DLD1 (cell line): Measurements from ENCODE around the gene PCCA.
"Not testable (repeated sequence)": the region's sequence is repeated elsewhere in the genome, so short reads cannot be mapped to it uniquely, and the experiment has no call there.

ENCODE experiments used
- in situ Hi-C: cut with HindIII; loops from 2 replicates; pipeline ENCODE4 v1.10.0; 2017; ENCODE audit warnings: low sequenced_read_pairs

Gene PCCA

GRCh38 chr13:100561158-100561499 lies 472.2 kb downstream of the PCCA start:
- in situ Hi-C loops = no loop called here

GRCh38 chr13:100561599-100562204 lies 472.8 kb downstream of the PCCA start:
- in situ Hi-C loops = no loop called here

DNA sequence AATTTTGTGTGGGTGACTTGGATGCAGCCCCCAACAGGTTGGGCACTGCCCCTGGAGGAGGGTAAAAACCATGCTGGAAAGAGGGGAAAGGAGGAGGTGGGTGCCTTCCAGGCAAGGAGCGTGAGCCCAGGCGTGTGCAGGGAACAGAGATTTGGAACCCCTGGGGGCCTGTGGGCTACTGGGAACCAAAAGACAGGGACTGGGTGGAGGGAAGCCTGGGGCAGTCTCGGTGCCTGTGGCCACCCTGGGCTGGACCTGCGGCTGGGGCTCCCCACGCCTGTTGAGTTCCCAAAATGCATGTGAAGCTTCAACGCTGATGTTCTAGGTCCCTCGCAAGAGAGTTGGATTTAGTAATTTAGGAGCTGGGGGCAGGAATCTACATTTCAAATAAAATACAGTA lies 474.9 kb downstream of the PCCA start:
- in situ Hi-C loops = no loop called here

- in situ Hi-C loops = no loop called here
Measured at GRCh38 chr13:100564444-100565223, 475.7 kb downstream of the PCCA start.

DNA sequence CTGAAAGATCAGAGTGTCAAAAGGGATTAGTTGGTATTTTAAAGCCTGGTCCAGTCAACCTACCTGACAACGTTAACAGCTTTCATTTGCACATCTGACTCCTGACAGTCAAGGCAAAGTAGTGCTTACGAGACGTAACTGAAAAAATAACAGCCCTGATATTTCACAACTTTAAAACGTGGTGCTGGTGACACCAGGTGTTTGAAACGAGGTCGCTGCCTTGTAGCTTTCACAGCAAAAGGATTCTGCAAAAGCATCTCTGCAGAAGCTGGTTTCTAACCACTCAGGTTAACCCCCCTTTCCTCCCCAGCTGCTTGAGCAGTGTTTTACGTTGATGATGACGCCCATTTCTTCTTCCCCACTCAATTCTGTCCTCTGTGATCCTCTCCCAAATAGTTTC lies 476.4 kb downstream of the PCCA start:
- in situ Hi-C loops = no loop called here

DNA sequence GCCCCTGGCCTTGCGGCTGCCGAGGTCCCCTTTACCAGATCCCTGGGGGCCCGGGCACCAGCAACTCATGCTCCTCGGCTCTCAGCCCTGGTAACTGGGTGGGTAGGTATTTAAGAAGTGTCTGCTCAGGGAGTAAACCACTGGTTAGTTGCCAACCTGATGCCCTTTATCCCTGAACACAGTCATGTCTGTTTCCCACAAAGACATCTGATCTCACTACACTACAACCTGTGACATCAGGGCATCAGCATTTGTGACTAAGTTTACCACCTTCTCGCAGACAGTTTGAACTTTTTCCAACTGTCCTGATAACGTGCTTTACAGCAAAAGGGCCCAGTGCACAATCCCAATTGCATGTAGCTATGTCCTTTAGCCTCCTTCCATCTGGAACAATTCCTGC lies 477.6 kb downstream of the PCCA start:
- in situ Hi-C loops = no loop called here

GRCh38 chr13:100573121-100573520 lies 484.2 kb downstream of the PCCA start:
- in situ Hi-C loops = no loop called here

- in situ Hi-C loops = not testable (repeated sequence)
Measured at GRCh38 chr13:100577239-100577638, 488.3 kb downstream of the PCCA start.
